Parathyroid adenoma (tissue), 2 donors: ENCODE results near the gene ZRANB1.

ENCODE experiments used
- H2AFZ ChIP-seq: fragments of 300-600 bp; sonication (generic); one replicate; pipeline ENCODE4 v1.7.0; 2017; ENCODE audit warnings: antibody characterized with exemption, mild to moderate bottlenecking
- H3K27ac ChIP-seq: fragments of 300-600 bp; sonication (generic); one replicate; pipeline ENCODE4 v1.7.0; 2017
- H3K27me3 ChIP-seq: fragments of 300-600 bp; sonication (generic); one replicate; pipeline ENCODE4 v1.7.0; 2017; ENCODE audit warnings: low read length; ENCODE audit not compliant: control insufficient read depth, insufficient read depth
- H3K36me3 ChIP-seq: fragments of 300-600 bp; sonication (generic); one replicate; pipeline ENCODE4 v1.7.0; 2017; ENCODE audit warnings: low read length; ENCODE audit not compliant: control insufficient read depth, insufficient read depth
- H3K4me1 ChIP-seq: fragments of 300-600 bp; sonication (generic); one replicate; pipeline ENCODE4 v1.7.0; 2017; ENCODE audit warnings: control low read depth
- H3K4me2 ChIP-seq: fragments of 300-600 bp; sonication (generic); one replicate; pipeline ENCODE4 v1.7.0; 2017; ENCODE audit warnings: low read length
- H3K4me3 ChIP-seq: fragments of 300-600 bp; sonication (generic); one replicate; pipeline ENCODE4 v1.7.0; 2017; ENCODE audit warnings: low read depth, low read length
- H3K79me2 ChIP-seq: fragments of 300-600 bp; sonication (generic); one replicate; pipeline ENCODE4 v1.7.0; 2017; ENCODE audit warnings: control low read depth
- H3K9ac ChIP-seq: fragments of 300-600 bp; sonication (generic); one replicate; pipeline ENCODE4 v1.7.0; 2017; ENCODE audit warnings: mild to moderate bottlenecking
- H3K9me3 ChIP-seq: fragments of 300-600 bp; sonication (generic); one replicate; pipeline ENCODE4 v1.7.0; 2017; ENCODE audit warnings: low read length; ENCODE audit not compliant: control insufficient read depth
- TF ChIP-seq, protein P1 (sequence below): fragments of 300-600 bp; sonication (generic); IDR thresholded peaks from one replicate; pipeline ENCODE4 v1.7.0; 2017; ENCODE audit warnings: antibody characterized with exemption, mild to moderate bottlenecking
- donor health status: primary hyperparathyroidism.

Gene ZRANB1

DNA sequence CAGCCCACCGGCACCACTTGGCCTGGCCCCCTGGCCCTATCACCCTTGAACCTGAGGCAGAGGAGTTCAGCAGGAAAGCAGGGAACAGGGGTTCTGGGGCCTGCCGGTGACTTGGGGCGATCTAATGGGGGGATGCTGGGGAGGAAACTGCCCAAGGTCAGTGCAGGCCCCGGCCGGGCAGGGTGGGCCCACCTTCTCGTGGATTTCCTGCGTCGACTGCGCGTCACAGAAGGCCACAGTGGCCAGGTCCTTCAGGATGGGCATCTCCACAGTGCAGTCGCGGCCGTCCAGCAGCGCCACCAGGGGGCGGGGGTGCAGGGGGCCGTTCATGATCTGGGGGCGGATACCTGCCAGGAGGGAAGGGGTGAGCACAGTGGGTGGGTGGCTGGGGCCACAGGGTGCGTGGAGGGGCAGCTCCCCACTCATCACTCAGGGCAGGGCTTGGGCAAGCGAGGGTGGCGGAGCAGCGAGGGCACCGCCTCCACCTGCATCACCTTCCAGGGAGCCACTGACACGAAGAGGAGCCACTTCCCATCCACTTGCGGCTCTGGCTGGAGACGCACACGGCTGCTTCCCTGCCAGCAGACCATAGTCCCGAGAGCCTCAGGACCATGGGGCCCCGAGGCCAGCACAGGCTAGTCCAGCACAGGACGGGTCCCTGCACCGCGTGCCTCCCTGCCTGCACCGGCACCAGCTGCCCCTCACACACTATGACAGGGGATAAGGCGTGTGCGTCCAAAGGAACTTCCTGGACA lies 61.4 kb downstream of the ZRANB1 start:
- Histone ChIP-seq H3K4me2 (no peak overlapping the region), H3K9me3 (no peaks in the 10 kb centered on the region), H3K79me2 (peaks cover 15% of the 10 kb centered on the region), H3K9ac (no peak overlapping the region), H3K4me1 (peaks cover 19% of the 10 kb centered on the region), H3K27ac (no peak overlapping the region), H2AFZ (no peak overlapping the region), H3K4me3 (no peak overlapping the region), H3K27me3 (no peaks in the 10 kb centered on the region), H3K36me3 (no peaks in the 10 kb centered on the region)
- TF ChIP-seq, protein P1, sequence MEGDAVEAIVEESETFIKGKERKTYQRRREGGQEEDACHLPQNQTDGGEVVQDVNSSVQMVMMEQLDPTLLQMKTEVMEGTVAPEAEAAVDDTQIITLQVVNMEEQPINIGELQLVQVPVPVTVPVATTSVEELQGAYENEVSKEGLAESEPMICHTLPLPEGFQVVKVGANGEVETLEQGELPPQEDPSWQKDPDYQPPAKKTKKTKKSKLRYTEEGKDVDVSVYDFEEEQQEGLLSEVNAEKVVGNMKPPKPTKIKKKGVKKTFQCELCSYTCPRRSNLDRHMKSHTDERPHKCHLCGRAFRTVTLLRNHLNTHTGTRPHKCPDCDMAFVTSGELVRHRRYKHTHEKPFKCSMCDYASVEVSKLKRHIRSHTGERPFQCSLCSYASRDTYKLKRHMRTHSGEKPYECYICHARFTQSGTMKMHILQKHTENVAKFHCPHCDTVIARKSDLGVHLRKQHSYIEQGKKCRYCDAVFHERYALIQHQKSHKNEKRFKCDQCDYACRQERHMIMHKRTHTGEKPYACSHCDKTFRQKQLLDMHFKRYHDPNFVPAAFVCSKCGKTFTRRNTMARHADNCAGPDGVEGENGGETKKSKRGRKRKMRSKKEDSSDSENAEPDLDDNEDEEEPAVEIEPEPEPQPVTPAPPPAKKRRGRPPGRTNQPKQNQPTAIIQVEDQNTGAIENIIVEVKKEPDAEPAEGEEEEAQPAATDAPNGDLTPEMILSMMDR = no peak

DNA sequence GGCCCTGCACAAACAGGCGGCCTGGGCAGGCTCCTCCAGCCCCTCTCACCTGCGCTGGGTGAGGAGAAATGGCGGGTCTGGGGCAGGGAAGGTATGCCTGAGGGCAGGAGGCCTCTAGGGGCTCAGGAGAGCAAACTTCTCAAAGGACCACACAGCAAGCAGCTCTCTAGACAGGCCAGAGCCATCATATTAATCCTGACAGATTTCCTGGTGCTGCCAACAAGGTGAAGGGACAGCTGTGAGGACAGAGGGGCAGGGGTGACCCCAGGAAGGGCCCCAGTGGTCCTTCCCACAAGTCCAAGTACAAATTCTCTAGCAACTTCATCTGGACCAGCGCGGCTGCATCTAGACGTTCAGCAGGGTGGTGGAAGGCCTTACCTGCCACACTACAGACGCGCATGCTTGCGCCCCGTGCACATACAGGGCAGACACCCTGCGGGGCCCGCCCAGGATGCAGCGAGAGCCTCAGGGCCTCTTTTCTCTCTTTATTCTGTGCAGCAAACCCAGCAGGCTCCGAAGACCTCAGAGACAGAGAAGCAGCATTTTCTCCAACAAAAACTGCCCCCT lies 62.1 kb downstream of the ZRANB1 start:
- Histone ChIP-seq H3K36me3 (no peaks in the 10 kb centered on the region), H3K9ac (no peak overlapping the region), H3K27me3 (no peaks in the 10 kb centered on the region), H3K4me2 (no peak overlapping the region), H2AFZ (no peak overlapping the region), H3K27ac (no peak overlapping the region), H3K79me2 (peaks cover 12% of the 10 kb centered on the region), H3K4me3 (no peak overlapping the region), H3K4me1 (peaks cover 19% of the 10 kb centered on the region), H3K9me3 (no peaks in the 10 kb centered on the region)
- TF ChIP-seq, protein P1 = no peak

DNA sequence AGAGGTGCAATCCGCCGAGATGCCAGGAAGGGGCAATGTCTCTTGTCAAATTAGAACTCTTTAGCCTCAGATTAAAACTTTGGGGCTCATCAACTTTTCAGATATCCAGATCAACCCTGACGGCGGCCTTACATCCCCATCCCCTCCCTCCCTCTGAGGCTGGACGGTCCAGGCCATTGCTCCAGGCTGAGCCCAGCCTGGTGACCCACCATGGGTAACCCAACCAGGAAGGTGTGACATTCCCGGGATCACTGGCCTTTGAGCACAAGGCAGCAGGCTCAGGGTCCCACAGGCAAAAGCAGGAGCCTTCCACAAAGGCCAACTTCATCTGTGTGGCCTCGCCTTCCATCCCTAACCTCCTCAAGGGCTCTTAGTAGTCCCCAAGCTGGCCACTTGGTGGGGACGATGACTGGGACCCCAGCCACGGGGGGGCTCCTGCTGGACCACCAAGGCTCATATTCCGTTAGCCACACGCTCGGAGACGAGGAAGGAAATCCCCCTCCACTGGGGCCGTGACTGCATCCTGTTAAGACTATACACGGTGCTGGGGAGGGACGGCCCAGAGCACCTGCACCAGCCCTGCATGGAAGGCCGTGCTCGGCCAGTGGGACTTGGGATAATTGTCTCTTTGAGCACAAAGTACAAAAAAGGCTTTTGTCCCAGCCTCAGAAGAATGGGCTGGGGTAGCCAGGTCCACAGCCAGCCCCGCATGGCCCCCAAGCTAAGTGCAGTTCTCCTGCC lies 62.8 kb downstream of the ZRANB1 start:
- TF ChIP-seq, protein P1 = no peak
- H3K36me3 ChIP-seq = no peaks in the 10 kb centered on the region
- peaks cover 12% of the 10 kb centered on the region for H3K79me2 ChIP-seq
- no peak overlapping the region for H3K27ac ChIP-seq
- H3K9ac ChIP-seq = no peak overlapping the region
- no peaks in the 10 kb centered on the region for H3K27me3 ChIP-seq
- H2AFZ ChIP-seq = no peak overlapping the region
- H3K4me2 ChIP-seq = no peak overlapping the region
- no peaks in the 10 kb centered on the region for H3K9me3 ChIP-seq
- H3K4me3 ChIP-seq = no peak overlapping the region
- H3K4me1 ChIP-seq = peaks cover 19% of the 10 kb centered on the region

DNA sequence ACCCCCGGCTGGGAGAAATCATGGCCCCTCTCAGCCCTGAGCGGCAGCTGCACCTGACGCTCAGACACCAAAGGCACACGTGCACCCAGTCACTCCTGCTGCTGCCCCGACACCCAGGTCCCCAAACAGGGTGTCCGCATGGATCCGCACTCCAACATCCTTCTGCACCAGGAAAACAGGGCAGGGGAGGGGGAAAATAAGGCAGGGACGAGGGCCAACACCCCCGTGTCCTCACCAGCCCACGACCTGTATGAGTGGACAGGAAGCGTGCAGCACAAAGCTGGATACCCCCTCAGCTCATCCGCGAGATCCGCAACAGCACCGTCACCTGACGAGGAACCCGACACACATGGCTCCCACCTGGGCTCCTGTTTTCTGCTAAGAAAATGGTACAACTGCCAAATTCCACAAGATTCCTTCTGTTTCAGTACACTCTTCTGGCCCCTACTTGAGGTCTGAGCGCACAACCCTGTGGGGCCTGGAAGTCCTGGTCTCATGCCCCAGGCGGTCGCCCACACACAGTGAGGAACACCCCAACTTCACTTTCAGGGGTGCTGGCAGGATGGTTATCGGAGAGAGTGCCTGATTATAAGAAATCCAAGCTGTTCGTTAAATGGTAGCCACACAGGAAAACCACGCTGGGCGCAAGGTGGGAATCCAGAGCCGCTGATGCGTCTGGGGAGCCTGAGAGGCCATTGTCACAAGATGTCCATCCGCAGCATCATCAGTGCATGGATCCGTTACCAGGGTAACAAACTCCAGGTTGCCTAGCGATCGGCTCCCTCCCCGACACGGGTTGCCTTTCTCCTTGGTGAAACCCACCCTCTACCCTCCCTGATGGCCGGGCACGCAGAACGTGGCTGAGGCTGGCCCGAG lies 63.6 kb downstream of the ZRANB1 start:
- Histone ChIP-seq H3K4me1 (peaks cover 14% of the 10 kb centered on the region), H3K9me3 (no peaks in the 10 kb centered on the region), H3K4me3 (no peak overlapping the region), H2AFZ (no peak overlapping the region), H3K4me2 (no peak overlapping the region), H3K79me2 (peaks cover 14% of the 10 kb centered on the region), H3K36me3 (no peaks in the 10 kb centered on the region), H3K9ac (no peak overlapping the region), H3K27ac (no peak overlapping the region), H3K27me3 (no peaks in the 10 kb centered on the region)
- TF ChIP-seq, protein P1 = no peak
